Activated CD4-positive, alpha-beta memory T cell treated with anti-CD3 and anti-CD28 coated beads for 36 hours (primary cell): ENCODE data around the gene SPATS1. TPM values are rescaled to one million over a fixed set of nuclear protein-coding genes. Genes with fewer than 3 reads are reported as not detected.

Source experiments
- CTCF ChIA-PET: fragments of 350-600 bp; sonication (Branson Sonifier 250); formaldehyde crosslinking; loops from one replicate; lab custom pipeline; 2021; ENCODE audit warnings: antibody characterized with exemption, inconsistent platforms; lab: Charles Lee
- POLR2A ChIA-PET: fragments of 350-600 bp; sonication (Branson Sonifier 250); formaldehyde crosslinking; loops from one replicate; lab custom pipeline; 2021; ENCODE audit warnings: antibody characterized with exemption; lab: Charles Lee
- DNase-seq: peaks from one replicate; pipeline ENCODE4 v3.0.0-alpha.2; 2020
- H3K27ac Mint-ChIP-seq: one replicate; pipeline ENCODE4 v1.8.0; 2021; ENCODE audit warnings: mixed read lengths
- H3K27me3 Mint-ChIP-seq: one replicate; pipeline ENCODE4 v1.8.0; 2021; ENCODE audit warnings: mixed read lengths
- H3K36me3 Mint-ChIP-seq: one replicate; pipeline ENCODE4 v1.8.0; 2021; ENCODE audit warnings: mixed read lengths
- H3K4me1 Mint-ChIP-seq: one replicate; pipeline ENCODE4 v1.8.0; 2021; ENCODE audit warnings: low read depth, mixed read lengths
- H3K4me3 Mint-ChIP-seq: one replicate; pipeline ENCODE4 v1.8.0; 2021; ENCODE audit warnings: mild to moderate bottlenecking, mixed read lengths
- H3K9me3 Mint-ChIP-seq: one replicate; pipeline ENCODE4 v1.8.0; 2021; ENCODE audit warnings: mixed read lengths
- intact Hi-C: fragments of 100-400 bp; cut with micrococcal nuclease; formaldehyde crosslinking; loops from one replicate; pipeline ENCODE4 v1.15.1; 2023
- total RNA-seq, 2 experiments: library from RNA; stranded (reverse); gene quantifications; one replicate each; pipeline ENCODE4 v1.2.3, GENCODE V29; 2021

SPATS1 gene
- total RNA-seq, 2 experiments from 2014 or later: not detected

DNA sequence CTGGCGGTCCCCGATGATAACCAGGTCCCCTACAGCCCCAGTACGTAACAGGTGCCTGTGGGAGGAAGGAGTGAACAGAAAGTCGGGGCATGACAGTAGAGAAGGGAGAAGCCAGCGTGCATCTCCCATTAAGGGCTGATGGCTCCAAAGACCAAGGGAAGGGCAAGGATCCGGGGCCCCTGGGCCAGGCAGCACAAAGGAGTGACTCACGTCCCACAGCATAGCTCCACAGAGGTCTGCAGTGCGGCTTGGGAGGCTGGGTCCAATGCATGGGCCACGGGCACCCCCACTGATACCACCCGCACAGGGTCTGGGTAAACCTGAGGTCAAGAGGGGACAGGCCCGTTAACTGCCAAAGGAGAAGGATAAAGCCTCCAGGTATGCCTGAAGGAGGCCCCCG, 39.6 kb upstream of the SPATS1 start:
- Mint-ChIP-seq H3K27ac (no peak overlapping the region), H3K4me1 (peaks cover 3% of the 10 kb centered on the region), H3K27me3 (peaks cover 2% of the 10 kb centered on the region), H3K4me3 (no peak overlapping the region), H3K36me3 (peaks cover 39% of the 10 kb centered on the region), H3K9me3 (no peaks in the 10 kb centered on the region)
- ChIA-PET POLR2A (no interaction called here), CTCF (interaction anchor here (0.8 to 6.2 kb wide), 5 partner anchors 10 to 36 kb away, joined by 3 to 66 read pairs (median 7); partner anchors contain the start of genes AARS2 and TMEM151B)
- DNase-seq: no peak
- intact Hi-C loops: no loop called here

DNA sequence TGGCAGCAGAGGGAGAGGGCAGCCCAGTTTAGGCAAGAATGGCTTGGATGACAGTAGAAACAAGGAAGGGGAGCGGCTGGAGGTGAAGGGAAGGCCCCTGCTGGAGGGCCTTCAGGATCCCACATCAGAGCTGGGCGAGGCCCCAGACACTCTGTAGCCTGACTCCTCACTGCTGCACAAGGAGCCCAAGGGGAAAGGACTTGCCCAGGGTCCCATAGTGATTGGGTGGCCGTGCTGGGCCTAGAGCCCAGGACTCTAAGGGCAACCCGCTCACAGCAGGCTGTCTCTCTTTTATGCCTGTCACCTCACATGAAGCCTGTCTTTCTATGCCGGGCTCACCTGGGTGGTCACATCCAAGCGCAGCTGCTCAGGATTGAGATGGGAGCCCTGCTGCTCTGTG, 38.6 kb upstream of the SPATS1 start:
- ChIA-PET CTCF (interaction anchor here (0.8 to 6.2 kb wide), 9 partner anchors 10 to 81 kb away, joined by 3 to 66 read pairs (median 7); partner anchors contain the start of genes AARS2, SLC29A1 and TMEM151B), POLR2A (no interaction called here)
- intact Hi-C loops: loop anchor here (1.0 kb wide), 2 partner anchors 36 to 132 kb away; no protein-coding TSS in a partner anchor
- Mint-ChIP-seq H3K4me3 (no peak overlapping the region), H3K27ac (no peak overlapping the region), H3K9me3 (no peaks in the 10 kb centered on the region), H3K27me3 (no peaks in the 10 kb centered on the region), H3K4me1 (no peaks in the 10 kb centered on the region), H3K36me3 (peaks cover 43% of the 10 kb centered on the region)
- DNase-seq: no peak

DNA sequence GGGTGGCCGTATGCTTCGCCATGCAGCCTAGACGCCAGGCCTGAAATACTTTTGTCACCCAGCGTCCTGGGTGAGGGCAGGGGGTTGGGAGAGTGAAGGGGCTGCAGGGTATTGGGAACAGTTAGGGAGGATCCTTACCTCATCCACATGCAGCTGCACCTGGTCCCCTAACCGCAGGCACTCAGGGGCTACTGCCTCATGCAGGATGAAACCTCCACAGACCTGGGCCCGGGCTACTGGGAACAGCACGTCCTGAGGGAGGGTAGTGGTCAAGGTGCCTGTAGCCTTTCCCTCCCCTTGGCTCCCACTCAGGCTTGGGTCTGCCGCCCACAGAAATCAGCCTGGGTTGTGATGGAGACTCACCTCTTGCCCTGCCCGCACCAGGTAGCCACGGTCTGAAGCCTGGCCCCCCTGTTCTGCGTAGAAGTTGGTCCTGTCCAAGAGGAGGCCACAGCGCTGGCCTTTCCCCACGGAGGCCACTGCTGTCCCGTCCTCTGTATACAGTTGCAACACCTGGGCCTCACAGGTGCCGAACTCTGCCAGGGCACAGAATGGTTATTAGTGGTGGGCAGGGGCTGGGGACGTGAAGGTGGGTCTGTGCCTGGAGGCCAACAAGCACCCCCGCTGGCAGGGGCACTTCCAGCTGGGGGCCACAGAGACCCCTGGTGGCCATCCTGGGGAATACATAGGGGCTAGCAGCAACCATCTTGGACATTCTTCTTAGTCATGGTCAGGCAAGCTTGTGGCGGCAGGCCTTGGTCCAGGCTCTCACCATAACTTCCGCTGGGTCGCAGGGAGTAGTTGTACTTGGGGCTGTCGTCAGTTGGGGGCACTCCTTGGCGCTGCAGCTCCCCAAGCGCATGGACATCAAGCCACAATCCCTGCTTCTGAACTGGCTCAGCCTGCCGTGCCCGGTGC, 37.9 kb upstream of the SPATS1 start:
- Mint-ChIP-seq H3K27me3 (no peaks in the 10 kb centered on the region), H3K4me1 (no peaks in the 10 kb centered on the region), H3K27ac (no peak overlapping the region), H3K4me3 (no peak overlapping the region), H3K9me3 (no peaks in the 10 kb centered on the region), H3K36me3 (peaks cover 46% of the 10 kb centered on the region)
- peak; percentile 45 for DNase-seq
- ChIA-PET CTCF (interaction anchor here (0.6 to 6.2 kb wide), 23 partner anchors 9 to 208 kb away, joined by 3 to 66 read pairs (median 4); partner anchors contain the start of genes AARS2, SLC29A1 and TMEM151B), POLR2A (interaction anchor here (1.6 kb wide), 1 partner anchor 14 kb away, joined by 4 read pairs; no protein-coding TSS in a partner anchor)
- intact Hi-C loops: loop anchor here (1.0 kb wide), 2 partner anchors 36 to 132 kb away; no protein-coding TSS in a partner anchor

DNA sequence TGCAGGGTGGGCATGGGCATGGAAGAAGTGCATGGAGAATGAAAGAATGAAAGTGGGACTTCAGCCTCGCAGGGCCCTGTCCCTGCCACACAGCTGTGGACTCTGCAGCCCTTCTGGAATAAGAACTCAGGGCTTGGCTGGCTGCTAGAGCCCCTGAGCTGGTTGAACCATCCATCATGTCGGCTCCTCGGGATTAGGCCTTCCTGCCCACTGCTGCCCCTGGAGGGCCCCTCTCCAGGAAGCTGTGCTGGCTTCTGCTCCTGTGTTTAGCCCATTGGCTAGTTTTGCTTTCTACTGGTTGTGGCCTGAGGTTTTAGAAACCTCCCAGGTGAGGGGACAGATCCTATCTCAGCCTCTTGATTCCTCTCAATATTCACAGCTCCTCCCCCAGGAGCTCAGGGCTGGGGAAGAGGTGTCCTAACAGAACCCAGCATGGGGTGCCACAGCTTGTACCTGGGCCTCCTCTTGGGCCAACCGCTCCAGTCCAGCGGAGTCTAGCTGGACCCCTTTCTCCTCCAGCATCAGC, 37.2 kb upstream of the SPATS1 start:
- Mint-ChIP-seq H3K4me3 (no peak overlapping the region), H3K27me3 (no peaks in the 10 kb centered on the region), H3K36me3 (peaks cover 49% of the 10 kb centered on the region), H3K4me1 (no peaks in the 10 kb centered on the region), H3K9me3 (no peaks in the 10 kb centered on the region), H3K27ac (no peak overlapping the region)
- intact Hi-C loops: no loop called here
- POLR2A ChIA-PET: interaction anchor here (0.9 to 1.6 kb wide), 2 partner anchors 11 to 14 kb away, joined by 3 to 4 read pairs; no protein-coding TSS in a partner anchor
- CTCF ChIA-PET: interaction anchor here (0.6 to 6.2 kb wide), 22 partner anchors 8 to 209 kb away, joined by 3 to 66 read pairs (median 4); partner anchors contain the start of genes AARS2 and TMEM151B
- no peak for DNase-seq

DNA sequence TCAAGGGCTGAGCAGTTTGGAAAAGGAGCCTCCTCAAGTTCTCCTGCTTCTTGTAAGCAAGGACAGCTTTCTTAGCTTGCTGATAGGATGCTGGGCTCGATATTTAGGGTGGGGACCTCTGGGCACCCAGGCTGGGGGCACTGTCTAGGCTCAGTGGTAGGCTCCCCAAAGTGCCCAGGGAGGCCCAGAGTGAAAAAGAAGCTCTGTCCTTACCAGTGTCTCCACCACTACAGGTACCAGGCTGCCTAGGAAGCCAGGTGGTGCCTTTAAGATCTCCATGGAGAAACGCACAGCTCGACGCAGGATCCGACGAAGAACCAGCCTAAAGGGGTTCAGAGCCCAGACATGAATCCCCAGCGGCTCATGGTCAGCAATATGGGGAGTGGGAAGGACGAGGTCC, 35.7 kb upstream of the SPATS1 start:
- CTCF ChIA-PET: interaction anchor here (3.6 to 4.6 kb wide), 2 partner anchors 11 to 39 kb away, joined by 19 to 66 read pairs; partner anchors contain the start of gene TMEM151B
- POLR2A ChIA-PET: interaction anchor here (0.5 to 1.6 kb wide), 2 partner anchors 11 to 12 kb away, joined by 3 to 4 read pairs; no protein-coding TSS in a partner anchor
- no peak for DNase-seq
- Mint-ChIP-seq H3K9me3 (no peaks in the 10 kb centered on the region), H3K27ac (no peak overlapping the region), H3K4me3 (no peak overlapping the region), H3K4me1 (peaks cover 5% of the 10 kb centered on the region), H3K27me3 (no peaks in the 10 kb centered on the region), H3K36me3 (peaks cover 46% of the 10 kb centered on the region)
- intact Hi-C loops: no loop called here

DNA sequence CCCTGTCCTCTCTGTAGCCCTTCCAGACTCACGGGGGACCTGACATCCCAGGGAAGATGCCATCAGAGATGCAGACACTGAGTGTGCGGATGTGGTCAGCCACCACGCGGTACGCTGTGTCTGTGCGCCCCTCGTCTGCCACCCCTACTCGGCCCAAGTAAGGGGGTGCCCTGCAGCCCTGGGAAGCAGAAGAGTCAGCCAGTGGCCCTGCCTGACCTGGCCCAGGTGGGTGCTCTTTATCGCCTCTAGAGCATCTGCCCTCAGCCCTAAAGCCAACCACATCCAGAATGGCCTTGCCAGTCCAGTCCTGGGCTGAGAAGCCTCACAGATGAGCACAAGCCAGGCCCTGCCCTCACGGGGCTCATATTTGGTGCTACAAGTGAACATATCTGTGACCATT, 35.2 kb upstream of the SPATS1 start:
- intact Hi-C loops: no loop called here
- Mint-ChIP-seq H3K36me3 (peaks cover 42% of the 10 kb centered on the region), H3K9me3 (no peaks in the 10 kb centered on the region), H3K4me1 (peaks cover 10% of the 10 kb centered on the region), H3K4me3 (no peak overlapping the region), H3K27ac (no peak overlapping the region), H3K27me3 (no peaks in the 10 kb centered on the region)
- CTCF ChIA-PET: interaction anchor here (0.6 to 4.6 kb wide), 4 partner anchors 11 to 571 kb away, joined by 3 to 66 read pairs (median 11); partner anchors contain the start of gene TMEM151B
- DNase-seq: no peak
- POLR2A ChIA-PET: interaction anchor here (0.5 kb wide), 1 partner anchor 10 kb away, joined by 3 read pairs; no protein-coding TSS in a partner anchor

DNA sequence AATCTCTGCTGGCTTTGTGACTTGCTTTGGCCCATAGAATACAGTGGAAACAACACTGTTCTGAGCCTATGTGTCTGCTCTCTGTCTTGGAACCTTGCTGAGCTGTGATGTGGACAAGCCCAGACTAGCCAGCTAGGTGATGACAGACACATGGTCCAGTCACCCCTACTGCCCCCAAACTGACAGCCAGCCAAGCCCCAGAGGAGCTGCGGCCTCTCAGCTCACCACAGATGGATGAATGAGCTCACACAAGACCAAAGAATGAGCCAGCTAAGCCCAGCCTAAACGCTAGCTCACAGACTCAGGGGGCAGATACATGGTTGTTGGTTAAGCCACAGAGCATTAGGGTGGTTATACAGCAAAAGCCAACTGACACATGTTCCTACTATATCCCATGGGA, 33.4 kb upstream of the SPATS1 start:
- peaks cover 20% of the 10 kb centered on the region for H3K4me1 Mint-ChIP-seq
- POLR2A ChIA-PET: interaction anchor here (1.0 kb wide), 1 partner anchor 8 kb away, joined by 3 read pairs; no protein-coding TSS in a partner anchor
- intact Hi-C loops: no loop called here
- no peak for DNase-seq
- no peak overlapping the region for H3K4me3 Mint-ChIP-seq
- no peak overlapping the region for H3K27ac Mint-ChIP-seq
- H3K27me3 Mint-ChIP-seq: no peaks in the 10 kb centered on the region
- CTCF ChIA-PET: interaction anchor here (1.6 to 1.9 kb wide), 3 partner anchors 29 to 137 kb away, joined by 4 to 10 read pairs (median 6); no protein-coding TSS in a partner anchor
- H3K9me3 Mint-ChIP-seq: no peaks in the 10 kb centered on the region
- peaks cover 31% of the 10 kb centered on the region for H3K36me3 Mint-ChIP-seq

DNA sequence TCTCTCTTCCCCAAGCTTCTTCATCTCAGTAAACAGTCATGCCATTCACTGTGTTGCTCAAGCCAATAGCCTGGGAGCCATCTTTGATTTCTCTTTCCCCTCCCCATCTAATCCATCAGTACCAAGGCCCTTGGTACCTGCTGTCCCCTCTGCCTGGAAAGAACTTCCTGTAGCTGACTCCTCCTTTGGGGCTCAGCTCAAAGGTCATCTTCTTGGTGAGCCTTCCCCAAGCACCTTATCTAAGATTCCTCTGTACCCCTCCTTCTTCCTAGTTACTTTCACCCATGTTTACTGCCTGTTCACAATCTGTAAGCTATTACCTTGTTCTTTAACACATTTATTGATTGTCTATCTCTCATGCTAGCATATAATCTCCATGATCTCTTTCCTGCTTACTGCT, 32.8 kb upstream of the SPATS1 start:
- POLR2A ChIA-PET: interaction anchor here (1.0 kb wide), 1 partner anchor 9 kb away, joined by 3 read pairs; no protein-coding TSS in a partner anchor
- H3K27me3 Mint-ChIP-seq: no peaks in the 10 kb centered on the region
- H3K27ac Mint-ChIP-seq: no peak overlapping the region
- intact Hi-C loops: no loop called here
- CTCF ChIA-PET: interaction anchor here (1.6 to 1.9 kb wide), 3 partner anchors 29 to 137 kb away, joined by 4 to 10 read pairs (median 6); no protein-coding TSS in a partner anchor
- DNase-seq: no peak
- no peaks in the 10 kb centered on the region for H3K9me3 Mint-ChIP-seq
- H3K4me3 Mint-ChIP-seq: no peak overlapping the region
- peaks cover 20% of the 10 kb centered on the region for H3K4me1 Mint-ChIP-seq
- peaks cover 31% of the 10 kb centered on the region for H3K36me3 Mint-ChIP-seq

DNA sequence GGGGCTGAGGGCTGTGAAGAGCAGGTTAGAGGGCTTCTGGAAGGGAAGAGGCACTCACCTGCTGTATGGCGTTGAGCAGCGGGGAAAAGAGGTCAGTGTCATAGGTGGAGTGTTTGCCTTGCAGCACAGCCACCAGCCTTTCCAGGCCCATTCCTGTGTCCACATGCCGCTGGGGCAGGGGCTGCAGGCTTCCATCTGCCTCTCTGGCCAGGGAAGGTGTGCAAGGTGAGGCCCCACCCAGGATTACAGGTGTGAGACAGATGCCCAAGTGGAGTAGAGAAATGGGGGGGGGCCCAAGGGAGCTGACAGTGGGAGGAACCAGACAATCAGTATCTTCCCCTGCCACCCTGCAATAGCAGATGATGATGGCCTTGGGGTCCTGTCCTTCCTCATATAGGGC, 32.2 kb upstream of the SPATS1 start:
- Mint-ChIP-seq H3K36me3 (peaks cover 31% of the 10 kb centered on the region), H3K27ac (no peak overlapping the region), H3K27me3 (no peaks in the 10 kb centered on the region), H3K9me3 (no peaks in the 10 kb centered on the region), H3K4me1 (peaks cover 20% of the 10 kb centered on the region), H3K4me3 (no peak overlapping the region)
- intact Hi-C loops: no loop called here
- POLR2A ChIA-PET: no interaction called here
- CTCF ChIA-PET: interaction anchor here (1.3 to 1.9 kb wide), 4 partner anchors 28 to 214 kb away, joined by 3 to 10 read pairs (median 5); no protein-coding TSS in a partner anchor
- no peak for DNase-seq

DNA sequence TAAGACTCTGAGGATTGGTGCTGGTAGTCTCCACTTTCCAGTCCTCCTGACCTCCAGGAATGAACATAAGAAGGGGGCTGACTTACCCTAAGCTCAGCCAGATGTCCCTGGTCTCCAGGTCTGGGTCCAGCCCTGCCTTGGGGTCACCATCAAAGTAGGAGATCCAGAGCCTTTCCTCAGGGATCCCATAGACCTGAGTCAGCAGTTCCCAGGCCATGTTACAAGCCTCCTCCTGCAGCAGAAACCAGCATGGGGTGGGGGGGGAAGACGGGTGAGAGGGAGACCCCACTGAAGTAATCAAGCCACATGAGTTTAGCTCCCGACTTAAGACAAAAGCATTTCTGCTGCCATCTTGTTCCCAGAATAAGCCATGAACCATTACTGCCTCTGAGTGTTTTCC, 31.1 kb upstream of the SPATS1 start:
- Mint-ChIP-seq H3K4me3 (no peak overlapping the region), H3K4me1 (peaks cover 20% of the 10 kb centered on the region), H3K27me3 (no peaks in the 10 kb centered on the region), H3K27ac (no peak overlapping the region), H3K9me3 (no peaks in the 10 kb centered on the region), H3K36me3 (peaks cover 24% of the 10 kb centered on the region)
- CTCF ChIA-PET: interaction anchor here (1.0 to 6.0 kb wide), 3 partner anchors 13 to 215 kb away, joined by 3 to 68 read pairs (median 4); partner anchors contain the start of gene NFKBIE
- no peak for DNase-seq
- POLR2A ChIA-PET: no interaction called here
- intact Hi-C loops: no loop called here

DNA sequence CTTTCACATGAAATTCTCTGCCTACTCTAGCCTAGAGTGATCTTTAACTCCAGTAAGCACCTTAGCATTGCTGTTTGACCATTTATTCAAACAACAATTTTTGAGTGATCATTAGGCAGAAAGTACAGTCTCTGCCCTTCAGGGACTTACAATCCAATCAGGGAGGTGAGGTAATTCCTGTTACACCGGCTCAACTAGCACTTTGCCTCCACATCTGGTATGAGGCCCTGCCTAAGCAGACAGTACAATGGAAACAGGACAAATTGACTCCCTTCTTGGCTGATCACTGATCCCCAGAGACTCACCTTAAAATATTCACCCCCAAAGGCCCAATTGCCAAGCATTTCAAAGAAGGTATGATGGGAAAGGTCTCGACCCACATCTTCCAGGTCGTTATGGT, 30.7 kb upstream of the SPATS1 start:
- H3K4me1 Mint-ChIP-seq: peaks cover 20% of the 10 kb centered on the region
- CTCF ChIA-PET: interaction anchor here (1.0 to 6.0 kb wide), 5 partner anchors 9 to 88 kb away, joined by 3 to 68 read pairs (median 14); partner anchors contain the start of genes NFKBIE and SLC29A1
- peaks cover 24% of the 10 kb centered on the region for H3K36me3 Mint-ChIP-seq
- DNase-seq: no peak
- H3K9me3 Mint-ChIP-seq: no peaks in the 10 kb centered on the region
- H3K27ac Mint-ChIP-seq: no peak overlapping the region
- peak overlapping the region; percentile 98 for H3K4me3 Mint-ChIP-seq
- POLR2A ChIA-PET: no interaction called here
- no peaks in the 10 kb centered on the region for H3K27me3 Mint-ChIP-seq
- intact Hi-C loops: loop anchor here (2.0 kb wide), 1 partner anchor 43 kb away; no protein-coding TSS in a partner anchor
